AG04450 (cell line): ENCODE results near the gene GABBR2. TPM values are rescaled to one million over a fixed set of nuclear protein-coding genes. Genes with fewer than 3 reads are reported as not detected.
"Not testable (repeated sequence)": the region's sequence is repeated elsewhere in the genome, so short reads cannot be mapped to it uniquely, and the experiment has no call there.

Source experiments
- CTCF ChIA-PET: fragments of 300-600, 350-600 bp; formaldehyde crosslinking; extraction: SDS; loops from one replicate; lab custom pipeline; 2022; ENCODE audit warnings: antibody characterized with exemption, inconsistent platforms; lab: Charles Lee
- POLR2A ChIA-PET: fragments of 350-600 bp; formaldehyde crosslinking; extraction: SDS; loops from one replicate; lab custom pipeline; 2021; ENCODE audit warnings: antibody characterized with exemption, inconsistent platforms; lab: Yijun Ruan, JAX
- DNase-seq: peaks from one replicate; pipeline ENCODE4 v3.0.0-alpha.2; 2011; ENCODE audit warnings: low read depth, low spot score
- H3K27ac ChIP-seq: one replicate; pipeline ENCODE4 v1.5.1; 2012; ENCODE audit warnings: low read depth, low read length, control low read depth
- H3K27me3 ChIP-seq: one replicate; pipeline ENCODE4 v1.6.0; 2012; ENCODE audit warnings: low read length; ENCODE audit not compliant: control insufficient read depth, insufficient read depth
- H3K4me3 ChIP-seq: 2 replicates; pipeline ENCODE4 v1.5.1; 2011; ENCODE audit warnings: mild to moderate bottlenecking, low read depth, low read length, control low read depth
- H3K9me3 ChIP-seq: 2 replicates; pipeline ENCODE4 v1.5.1; 2012; ENCODE audit warnings: low read length; ENCODE audit not compliant: control insufficient read depth, insufficient read depth
- CTCF ChIP-seq: IDR thresholded peaks from 2 replicates; pipeline ENCODE4 v1.5.1; 2011; ENCODE audit warnings: low read depth, low read length, control low read depth, inconsistent platforms
- polyA plus RNA-seq: library from polyadenylated mRNA; depleted of rRNA; stranded (reverse); fragments of >200 nt; gene quantifications from 2 replicates; pipeline ENCODE4 v1.2.3, GENCODE V29; 2011

Gene GABBR2
- polyA plus RNA-seq, 1 experiment, result 2.4 TPM

DNA sequence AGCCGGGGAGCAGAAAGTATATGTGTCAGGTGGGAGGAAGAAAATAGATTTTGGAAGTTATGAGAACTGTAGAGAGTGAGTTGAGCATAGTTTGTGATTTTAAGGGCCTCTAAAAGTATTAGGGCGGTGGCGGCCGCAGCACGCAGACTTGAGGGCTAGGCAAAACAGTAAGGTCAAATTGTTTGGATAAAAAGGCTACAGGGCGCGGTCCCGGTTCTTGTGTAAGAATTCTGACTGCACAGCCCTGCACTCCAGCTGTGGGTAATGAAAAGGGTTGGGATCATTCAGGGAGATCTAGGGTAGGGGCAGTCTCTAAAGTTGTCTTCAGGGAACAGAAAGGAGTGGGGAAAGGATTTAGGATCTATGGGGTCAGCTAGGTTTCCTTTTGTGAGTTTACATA lies 441.2 kb downstream of the GABBR2 start:
- H3K27ac ChIP-seq, H3K4me3 ChIP-seq, DNase-seq, POLR2A ChIA-PET, H3K27me3 ChIP-seq, H3K9me3 ChIP-seq: not testable (repeated sequence)
- CTCF ChIA-PET, result interaction anchor here (1.3 kb wide), 1 partner anchor 509 kb away, joined by 3 read pairs; no protein-coding TSS in a partner anchor

DNA sequence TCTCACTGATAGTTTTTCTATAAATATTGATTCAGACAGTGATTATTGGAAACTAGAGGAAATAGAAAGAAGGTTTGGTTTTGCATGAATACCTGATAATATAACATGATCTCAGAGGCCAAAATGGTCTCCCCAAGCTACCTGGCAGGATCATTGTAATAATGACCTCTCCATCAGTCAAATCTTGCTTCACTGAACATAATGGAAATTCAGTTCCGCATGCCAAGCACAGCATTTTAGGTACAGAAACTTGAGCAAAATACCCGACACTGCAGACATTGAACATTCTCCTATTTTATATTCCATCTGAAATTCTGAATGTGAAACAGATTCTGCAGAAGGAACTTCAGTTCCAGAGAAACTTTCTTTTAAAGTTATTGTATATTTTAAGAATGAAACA lies 444.2 kb downstream of the GABBR2 start:
- ChIA-PET CTCF (interaction anchor here (0.6 to 4.3 kb wide), 12 partner anchors 32 to 510 kb away, joined by 3 to 49 read pairs (median 4); partner anchors contain the start of genes CORO2A, TRIM14 and TRMO), POLR2A (no interaction called here)
- Histone ChIP-seq H3K27ac (no peak overlapping the region), H3K27me3 (no peaks in the 10 kb centered on the region), H3K9me3 (no peaks in the 10 kb centered on the region), H3K4me3 (no peak overlapping the region)
- no peak for DNase-seq
- TF ChIP-seq CTCF, result no peak

- ChIA-PET CTCF (interaction anchor here (0.6 to 4.3 kb wide), 20 partner anchors 16 to 528 kb away, joined by 3 to 49 read pairs (median 4); partner anchors contain the start of genes CORO2A, TRIM14 and TRMO), POLR2A (no interaction called here)
- Histone ChIP-seq H3K27ac (no peak overlapping the region), H3K9me3 (no peaks in the 10 kb centered on the region), H3K4me3 (no peak overlapping the region), H3K27me3 (no peaks in the 10 kb centered on the region)
- TF ChIP-seq CTCF, result peak; percentile 99
- DNase-seq, result peak; percentile 61
Observed at GRCh38 chr9:98263482-98264357, 445.0 kb downstream of the GABBR2 start.

DNA sequence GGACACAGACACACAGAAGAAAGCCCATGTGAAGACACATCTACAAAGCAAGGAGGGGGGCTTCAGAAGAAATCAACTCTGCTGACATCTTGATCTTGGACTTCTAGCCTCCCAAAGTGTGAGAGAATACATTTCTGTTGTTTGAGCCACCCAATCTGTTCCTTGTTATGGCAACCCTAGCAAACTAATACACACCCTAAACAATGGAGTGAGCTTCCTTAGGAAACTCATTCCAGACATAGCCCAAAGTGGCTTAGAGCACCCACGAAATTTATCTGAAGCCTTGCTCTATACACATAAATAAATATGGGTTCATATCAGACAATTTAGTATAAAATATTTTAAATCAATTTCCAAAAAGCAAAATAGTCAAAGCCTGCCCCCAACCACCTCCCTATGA lies 445.7 kb downstream of the GABBR2 start:
- Histone ChIP-seq H3K27ac (no peak overlapping the region), H3K4me3 (no peak overlapping the region), H3K27me3 (no peaks in the 10 kb centered on the region), H3K9me3 (no peaks in the 10 kb centered on the region)
- ChIA-PET CTCF (interaction anchor here (0.7 to 4.3 kb wide), 11 partner anchors 15 to 528 kb away, joined by 3 to 49 read pairs (median 4); partner anchors contain the start of gene TRIM14), POLR2A (no interaction called here)
- no peak for DNase-seq
- no peak for TF ChIP-seq CTCF

DNA sequence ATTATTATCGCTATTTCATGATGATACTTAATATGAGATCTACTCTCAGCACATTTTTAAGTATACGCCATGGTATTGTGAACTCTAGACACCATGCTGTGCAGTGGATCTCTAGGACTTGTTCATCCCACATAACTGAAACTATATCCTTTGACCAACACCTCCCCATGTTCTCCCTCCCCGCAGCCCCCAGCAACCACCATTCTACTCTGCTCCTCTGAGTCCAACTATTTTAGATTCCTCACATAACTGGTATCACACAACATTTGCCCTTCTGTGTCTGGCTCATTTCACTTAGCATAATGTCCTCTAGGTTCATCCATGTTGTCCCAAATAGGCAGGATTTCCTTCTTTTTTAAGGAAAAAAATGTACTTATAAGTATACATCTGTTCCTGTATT lies 446.7 kb downstream of the GABBR2 start:
- Histone ChIP-seq H3K27me3 (no peaks in the 10 kb centered on the region), H3K9me3 (no peaks in the 10 kb centered on the region), H3K27ac (no peak overlapping the region), H3K4me3 (no peak overlapping the region)
- no peak for TF ChIP-seq CTCF
- CTCF ChIA-PET, result interaction anchor here (0.6 to 4.3 kb wide), 7 partner anchors 57 to 514 kb away, joined by 3 to 49 read pairs (median 4); no protein-coding TSS in a partner anchor
- POLR2A ChIA-PET, result no interaction called here
- DNase-seq, result no peak
